WI38 (cell line): Measurements from ENCODE around the gene RMDN2.

Experiments
- H3K4me3 ChIP-seq: 2 replicates; pipeline ENCODE4 v1.5.1; 2011; ENCODE audit warnings: low read depth, mild to moderate bottlenecking, control low read depth, low read length
- CTCF ChIP-seq: IDR thresholded peaks from 2 replicates; pipeline ENCODE4 v1.5.1; 2012; ENCODE audit warnings: low read depth, mild to moderate bottlenecking, control low read depth, low read length

The RMDN2 gene

GRCh38 chr2:37897511-37897910 is 27.6 kb upstream of the RMDN2 start:
- H3K4me3 ChIP-seq = no peak overlapping the region
- TF ChIP-seq CTCF = no peak

DNA sequence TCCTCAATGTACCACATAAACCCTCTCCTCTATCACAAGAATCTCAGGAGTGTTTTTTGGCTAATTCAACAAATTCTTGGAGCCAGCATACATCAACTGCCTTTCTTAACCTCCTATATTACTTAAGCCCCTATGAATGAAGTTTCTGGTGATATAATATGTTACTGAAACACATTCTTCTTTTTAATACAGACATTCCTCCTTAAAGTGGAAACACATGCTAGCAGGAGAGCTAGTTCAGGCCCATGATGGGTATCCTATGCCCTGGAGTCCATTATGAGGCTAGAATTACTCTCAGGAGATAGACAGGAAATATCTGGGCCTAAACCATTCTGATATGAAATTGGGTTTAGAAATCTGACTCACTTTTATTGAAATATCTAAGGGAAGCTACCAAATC is 26.6 kb upstream of the RMDN2 start:
- H3K4me3 ChIP-seq = no peak overlapping the region
- no peak for TF ChIP-seq CTCF

- TF ChIP-seq CTCF = no peak
- H3K4me3 ChIP-seq = no peak overlapping the region
Measured at GRCh38 chr2:37902991-37903390, 22.1 kb upstream of the RMDN2 start.

DNA sequence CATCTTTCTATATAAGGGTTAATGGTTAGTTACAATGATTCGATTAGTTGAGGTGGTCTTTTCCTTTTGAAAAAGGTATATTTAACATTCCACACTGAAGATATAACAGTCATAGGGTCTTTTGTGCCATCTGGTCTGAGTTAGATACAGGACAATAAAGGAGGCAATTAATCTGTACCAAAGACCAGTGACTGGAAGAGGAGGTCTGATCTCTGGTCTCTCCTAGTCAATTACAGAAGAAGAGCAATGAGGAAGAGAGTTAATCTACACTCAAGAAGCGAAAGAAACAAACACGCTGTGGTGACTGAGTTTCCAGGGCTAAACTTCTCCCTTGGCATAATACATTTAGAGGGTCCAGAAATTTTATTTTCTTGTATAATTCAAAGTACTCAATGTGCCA is 20.7 kb upstream of the RMDN2 start:
- no peak overlapping the region for H3K4me3 ChIP-seq
- TF ChIP-seq CTCF = no peak

GRCh38 chr2:37904993-37905392 is 20.1 kb upstream of the RMDN2 start:
- TF ChIP-seq CTCF = no peak

DNA sequence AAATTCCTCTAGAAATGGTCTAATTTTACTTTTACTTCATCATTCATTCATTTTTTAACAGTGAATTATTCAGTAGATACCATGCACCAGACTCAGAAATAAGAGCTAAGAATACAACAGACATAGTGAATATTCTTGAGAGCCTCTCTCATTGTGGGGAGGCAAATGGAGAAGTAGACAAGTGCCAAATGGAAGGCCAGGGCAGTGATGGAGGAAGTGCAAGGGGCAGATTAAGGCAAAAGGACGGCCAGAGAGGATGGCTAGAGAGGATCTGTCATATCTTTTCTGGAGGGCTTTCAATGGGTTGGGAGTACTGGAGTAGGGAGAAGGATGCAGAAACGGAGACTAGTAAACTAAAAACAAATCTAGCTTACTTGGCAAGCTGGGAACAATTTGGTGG is 19.0 kb upstream of the RMDN2 start:
- no peak overlapping the region for H3K4me3 ChIP-seq
- TF ChIP-seq CTCF = no peak

More at GRCh38 chr2:37904993-37905392, 20.1 kb upstream of the RMDN2 start:
- H3K4me3 ChIP-seq = no peak overlapping the region

- H3K4me3 ChIP-seq = no peak overlapping the region
- TF ChIP-seq CTCF = no peak
Measured at GRCh38 chr2:37907501-37908225, 17.4 kb upstream of the RMDN2 start.
